Measurements from ENCODE around the gene RAB5IF. TPM values are rescaled to one million over a fixed set of nuclear protein-coding genes. Genes with fewer than 3 reads are reported as not detected.
A peak's percentile ranks its signal among the peaks of the same experiment; 100 is the strongest.

RAB5IF gene
- total and polyA plus RNA-seq, 10 of the 15 experiments (the other 5 are each of a cell fraction or from before 2014, with no cell fraction given) = 19.4 to 246 (median 92.0) TPM

- TF ChIP-seq RELA (IDR thresholded peaks at IDR 0.05; ENCODE audit: borderline replicate concordance, partially characterized antibody) (peak; percentile 90), NBN (IDR thresholded peaks at IDR 0.05) (peak; percentile 98), DPF2 (IDR thresholded peaks at IDR 0.05) (peak; percentile 87), TBL1XR1 (IDR thresholded peaks at IDR 0.05; ENCODE audit: low read depth, low read length) (0 out of 2 replicates have a peak, but pooled peaks have one; percentile 7), HSF1 (IDR thresholded peaks at IDR 0.05; ENCODE audit: low read depth, low read length) (0 out of 2 replicates have a peak, but pooled peaks have one; percentile 69), ETV6 (conservative IDR thresholded peaks at IDR 0.05 in 1 of 2, IDR thresholded peaks at IDR 0.05 in 1 of 2; ENCODE audit: borderline replicate concordance in 1 of 2, low read depth in 1 of 2) (no peak), STAT1 (conservative IDR thresholded peaks at IDR 0.05) (no peak), SREBF1 (IDR thresholded peaks at IDR 0.05; ENCODE audit: low read length) (peak; percentile 33; the same call in 1 of the 2 replicates), PKNOX1 (IDR thresholded peaks at IDR 0.05) (peak; percentile 82), FOXK2 (IDR thresholded peaks at IDR 0.05) (peak; percentile 51; the same call in 1 of the 2 replicates), NFIC (IDR thresholded peaks at IDR 0.05; ENCODE audit: low read depth, low read length) (no peak), CREM (IDR thresholded peaks at IDR 0.05; ENCODE audit: low read depth) (peak; percentile 98), ZBTB4 (CRISPR knock-in tag; IDR thresholded peaks at IDR 0.05) (0 out of 2 replicates have a peak, but pooled peaks have one; percentile 33), MYB (IDR thresholded peaks at IDR 0.05; ENCODE audit: borderline replicate concordance, low read depth, low read length) (no peak), CBX5 (IDR thresholded peaks at IDR 0.05; ENCODE audit: low read depth) (no peak)
- TF ChIP-seq, protein P1, sequence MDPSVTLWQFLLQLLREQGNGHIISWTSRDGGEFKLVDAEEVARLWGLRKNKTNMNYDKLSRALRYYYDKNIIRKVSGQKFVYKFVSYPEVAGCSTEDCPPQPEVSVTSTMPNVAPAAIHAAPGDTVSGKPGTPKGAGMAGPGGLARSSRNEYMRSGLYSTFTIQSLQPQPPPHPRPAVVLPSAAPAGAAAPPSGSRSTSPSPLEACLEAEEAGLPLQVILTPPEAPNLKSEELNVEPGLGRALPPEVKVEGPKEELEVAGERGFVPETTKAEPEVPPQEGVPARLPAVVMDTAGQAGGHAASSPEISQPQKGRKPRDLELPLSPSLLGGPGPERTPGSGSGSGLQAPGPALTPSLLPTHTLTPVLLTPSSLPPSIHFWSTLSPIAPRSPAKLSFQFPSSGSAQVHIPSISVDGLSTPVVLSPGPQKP (IDR thresholded peaks at IDR 0.05; ENCODE audit: low read depth, low read length) = peak; percentile 71; the same call in 1 of the 2 replicates
Observed at GRCh38 chr20:36605399-36606157, at the start of gene RAB5IF (continued).

Measured in GM12878 (cell line).